ENCODE measurements around the gene CREG2.

The CREG2 gene

DNA sequence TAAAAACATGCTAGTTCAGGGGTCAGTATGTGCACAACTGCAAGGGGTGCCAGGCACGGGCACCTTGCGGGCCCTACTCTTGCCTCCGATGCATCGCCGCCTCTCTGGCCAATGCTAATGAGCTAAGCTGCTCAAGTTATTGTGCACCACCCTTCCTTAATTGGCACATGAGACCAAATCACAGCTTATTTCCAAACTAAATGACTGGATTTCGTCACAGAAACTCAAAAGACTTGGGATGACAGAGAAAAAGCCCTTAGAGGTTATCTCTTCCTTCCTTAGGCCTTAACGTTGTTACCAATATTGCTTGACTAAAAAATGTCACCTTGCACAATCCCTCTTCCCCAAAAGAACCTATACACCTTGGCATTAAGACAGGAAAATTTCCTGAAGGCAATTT, 86.5 kb downstream of the CREG2 start:
- TF ChIP-seq GABPA (IDR thresholded peaks at IDR 0.05; ENCODE audit: low read depth): no peak
- no peak for TF ChIP-seq SPI1 (IDR thresholded peaks at IDR 0.05; ENCODE audit: borderline replicate concordance, low read depth)
- no peak for TF ChIP-seq CTCF (IDR thresholded peaks at IDR 0.05; ENCODE audit: insufficient read depth, low read length)
- no peak for TF ChIP-seq REST (IDR thresholded peaks at IDR 0.05; ENCODE audit: insufficient replicate concordance, low read depth)
- no peak for TF ChIP-seq POLR2AphosphoS5 (IDR thresholded peaks at IDR 0.05; ENCODE audit: low read depth)
- no peak for DNase-seq (ENCODE audit: low read depth in 1 of 2, low spot score in 1 of 2)
- Histone ChIP-seq H3K4me3 (replicated peaks; ENCODE audit: insufficient read depth, low read length) (no peak overlapping the region), H3K27me3 (ENCODE audit: insufficient read depth, poor library complexity, severe bottlenecking) (no peaks in the 10 kb centered on the region), H3K27ac (replicated peaks) (no peak overlapping the region)

- Histone ChIP-seq H3K27ac (replicated peaks) (no peak overlapping the region), H3K4me3 (replicated peaks; ENCODE audit: insufficient read depth, low read length) (no peak overlapping the region), H3K27me3 (ENCODE audit: insufficient read depth, poor library complexity, severe bottlenecking) (no peaks in the 10 kb centered on the region)
- TF ChIP-seq GABPA (IDR thresholded peaks at IDR 0.05; ENCODE audit: low read depth) (no peak), CTCF (IDR thresholded peaks at IDR 0.05; ENCODE audit: insufficient read depth, low read length) (no peak), SPI1 (IDR thresholded peaks at IDR 0.05; ENCODE audit: borderline replicate concordance, low read depth) (no peak), REST (IDR thresholded peaks at IDR 0.05; ENCODE audit: insufficient replicate concordance, low read depth) (no peak), POLR2AphosphoS5 (IDR thresholded peaks at IDR 0.05; ENCODE audit: low read depth) (no peak)
- no peak for DNase-seq (ENCODE audit: low read depth in 1 of 2, low spot score in 1 of 2)
Observed at GRCh38 chr2:101300164-101300563, 87.1 kb downstream of the CREG2 start.

DNA sequence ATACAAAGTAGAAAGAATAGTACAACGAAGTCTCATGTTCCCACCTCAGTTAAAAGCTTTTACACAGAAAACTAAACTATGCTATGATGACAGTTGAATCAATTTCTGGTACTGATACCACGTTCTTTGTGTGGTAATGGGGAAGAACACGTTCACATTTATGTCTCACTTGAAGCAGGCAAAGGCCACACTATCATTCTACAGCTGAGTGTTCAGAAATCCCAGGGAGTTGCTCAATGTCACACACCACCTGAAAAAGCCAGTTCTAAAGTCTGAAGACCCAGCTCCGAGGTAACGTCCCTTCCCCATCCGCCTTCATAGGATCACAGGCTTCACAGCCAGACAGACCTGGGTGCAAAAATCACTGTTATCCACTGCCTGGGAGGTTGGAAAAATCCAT, 87.7 kb downstream of the CREG2 start:
- DNase-seq (ENCODE audit: low read depth in 1 of 2, low spot score in 1 of 2): no peak
- H3K27ac ChIP-seq (replicated peaks): no peak overlapping the region
- TF ChIP-seq SPI1 (IDR thresholded peaks at IDR 0.05; ENCODE audit: borderline replicate concordance, low read depth): no peak
- TF ChIP-seq GABPA (IDR thresholded peaks at IDR 0.05; ENCODE audit: low read depth): no peak
- no peak for TF ChIP-seq POLR2AphosphoS5 (IDR thresholded peaks at IDR 0.05; ENCODE audit: low read depth)
- no peak for TF ChIP-seq REST (IDR thresholded peaks at IDR 0.05; ENCODE audit: insufficient replicate concordance, low read depth)
- no peak for TF ChIP-seq CTCF (IDR thresholded peaks at IDR 0.05; ENCODE audit: insufficient read depth, low read length)
- H3K4me3 ChIP-seq (replicated peaks; ENCODE audit: insufficient read depth, low read length): no peak overlapping the region
- no peaks in the 10 kb centered on the region for H3K27me3 ChIP-seq (ENCODE audit: insufficient read depth, poor library complexity, severe bottlenecking)

Data from HL-60 (cell line).